HUES6 (cell line): ENCODE data around the gene BCAS3.
"Not testable (repeated sequence)": the region's sequence is repeated elsewhere in the genome, so short reads cannot be mapped to it uniquely, and the experiment has no call there.

Source experiments
- H3K27ac ChIP-seq: 2 replicates; pipeline ENCODE4 v1.7.0; 2013; ENCODE audit warnings: low read depth, mild to moderate bottlenecking, low read length, inconsistent platforms
- H3K27me3 ChIP-seq: 2 replicates; pipeline ENCODE4 v1.6.1; 2013; ENCODE audit warnings: low read length; ENCODE audit not compliant: control insufficient read depth, insufficient read depth
- H3K36me3 ChIP-seq: 2 replicates; pipeline ENCODE4 v1.6.1; 2013; ENCODE audit warnings: low read length; ENCODE audit not compliant: control insufficient read depth, insufficient read depth
- H3K4me1 ChIP-seq: 2 replicates; pipeline ENCODE4 v1.6.1; 2013; ENCODE audit warnings: low read length; ENCODE audit not compliant: control insufficient read depth, insufficient read depth
- H3K4me3 ChIP-seq: 2 replicates; pipeline ENCODE4 v1.5.1; 2013; ENCODE audit warnings: low read depth, low read length
- H3K9ac ChIP-seq: one replicate; pipeline ENCODE4 v1.6.1; 2013; ENCODE audit warnings: mild to moderate bottlenecking, low read length
- H3K9me3 ChIP-seq: 2 replicates; pipeline ENCODE4 v1.6.1; 2013; ENCODE audit warnings: low read depth, low read length; ENCODE audit not compliant: control insufficient read depth, insufficient read depth

Gene BCAS3

GRCh38 chr17:60744355-60744966 is 66.8 kb downstream of the BCAS3 start:
- no peaks in the 10 kb centered on the region for H3K9me3 ChIP-seq
- peaks cover 23% of the 10 kb centered on the region for H3K4me1 ChIP-seq
- H3K27me3 ChIP-seq = no peaks in the 10 kb centered on the region
- H3K9ac ChIP-seq = no peak overlapping the region
- no peak overlapping the region for H3K4me3 ChIP-seq
- peak overlapping the region; percentile 68; the same call in 1 of the 2 replicates for H3K27ac ChIP-seq
- no peaks in the 10 kb centered on the region for H3K36me3 ChIP-seq

- Histone ChIP-seq H3K27ac (no peak overlapping the region), H3K9me3 (no peaks in the 10 kb centered on the region), H3K9ac (no peak overlapping the region), H3K36me3 (no peaks in the 10 kb centered on the region), H3K4me1 (peaks cover 23% of the 10 kb centered on the region), H3K4me3 (no peak overlapping the region), H3K27me3 (no peaks in the 10 kb centered on the region)
Observed at GRCh38 chr17:60745544-60745943, 67.9 kb downstream of the BCAS3 start.

- Histone ChIP-seq H3K36me3 (no peaks in the 10 kb centered on the region), H3K27ac (no peak overlapping the region), H3K9ac (peak overlapping the region; percentile 12), H3K27me3 (no peaks in the 10 kb centered on the region), H3K4me3 (no peak overlapping the region), H3K4me1 (peaks cover 23% of the 10 kb centered on the region), H3K9me3 (no peaks in the 10 kb centered on the region)
Observed at GRCh38 chr17:60747069-60747808, 69.6 kb downstream of the BCAS3 start.

GRCh38 chr17:60748204-60748603 is 70.6 kb downstream of the BCAS3 start:
- no peak overlapping the region for H3K4me3 ChIP-seq
- no peaks in the 10 kb centered on the region for H3K36me3 ChIP-seq
- no peak overlapping the region for H3K27ac ChIP-seq
- peaks cover 23% of the 10 kb centered on the region for H3K4me1 ChIP-seq
- no peaks in the 10 kb centered on the region for H3K9me3 ChIP-seq
- no peak overlapping the region for H3K9ac ChIP-seq
- no peaks in the 10 kb centered on the region for H3K27me3 ChIP-seq

GRCh38 chr17:60749050-60749449 is 71.4 kb downstream of the BCAS3 start:
- Histone ChIP-seq H3K4me1 (peaks cover 17% of the 10 kb centered on the region), H3K4me3 (no peak overlapping the region), H3K9me3 (no peaks in the 10 kb centered on the region), H3K9ac (no peak overlapping the region), H3K27ac (no peak overlapping the region), H3K36me3 (no peaks in the 10 kb centered on the region), H3K27me3 (no peaks in the 10 kb centered on the region)

- no peaks in the 10 kb centered on the region for H3K9me3 ChIP-seq
- H3K4me1 ChIP-seq = peaks cover 14% of the 10 kb centered on the region
- no peaks in the 10 kb centered on the region for H3K36me3 ChIP-seq
- H3K4me3 ChIP-seq = no peak overlapping the region
- H3K9ac ChIP-seq = no peak overlapping the region
- no peaks in the 10 kb centered on the region for H3K27me3 ChIP-seq
- H3K27ac ChIP-seq = no peak overlapping the region
Observed at GRCh38 chr17:60749708-60750107, 72.1 kb downstream of the BCAS3 start.

- no peaks in the 10 kb centered on the region for H3K36me3 ChIP-seq
- no peaks in the 10 kb centered on the region for H3K27me3 ChIP-seq
- H3K4me1 ChIP-seq = peaks cover 14% of the 10 kb centered on the region
- no peak overlapping the region for H3K27ac ChIP-seq
- no peak overlapping the region for H3K4me3 ChIP-seq
- H3K9me3 ChIP-seq = no peaks in the 10 kb centered on the region
- H3K9ac ChIP-seq = no peak overlapping the region
Observed at GRCh38 chr17:60750640-60751039, 73.0 kb downstream of the BCAS3 start.

GRCh38 chr17:60751884-60752283 is 74.2 kb downstream of the BCAS3 start:
- Histone ChIP-seq H3K27me3 (no peaks in the 10 kb centered on the region), H3K27ac (no peak overlapping the region), H3K9ac (no peak overlapping the region), H3K4me3 (no peak overlapping the region), H3K36me3 (no peaks in the 10 kb centered on the region), H3K4me1 (peaks cover 14% of the 10 kb centered on the region), H3K9me3 (no peaks in the 10 kb centered on the region)

GRCh38 chr17:60752873-60753577 is 75.4 kb downstream of the BCAS3 start:
- no peak overlapping the region for H3K4me3 ChIP-seq
- H3K4me1 ChIP-seq = peaks cover 5% of the 10 kb centered on the region
- H3K27ac ChIP-seq = no peak overlapping the region
- H3K9ac ChIP-seq = no peak overlapping the region
- no peaks in the 10 kb centered on the region for H3K9me3 ChIP-seq
- H3K27me3 ChIP-seq = no peaks in the 10 kb centered on the region
- H3K36me3 ChIP-seq = no peaks in the 10 kb centered on the region

- Histone ChIP-seq H3K27ac (no peak overlapping the region), H3K4me3 (no peak overlapping the region), H3K36me3 (no peaks in the 10 kb centered on the region), H3K4me1 (no peaks in the 10 kb centered on the region; the same call in 1 of the 2 replicates), H3K27me3 (no peaks in the 10 kb centered on the region), H3K9ac (no peak overlapping the region), H3K9me3 (no peaks in the 10 kb centered on the region)
Observed at GRCh38 chr17:60754057-60754604, 76.5 kb downstream of the BCAS3 start.

- H3K4me3 ChIP-seq, H3K4me1 ChIP-seq, H3K36me3 ChIP-seq, H3K27ac ChIP-seq, H3K27me3 ChIP-seq, H3K9ac ChIP-seq, H3K9me3 ChIP-seq: not testable (repeated sequence)
Observed at GRCh38 chr17:60756798-60757197, 79.1 kb downstream of the BCAS3 start.
